GM21515 (cell line): Measurements from ENCODE around the gene C11orf86.
A peak's percentile ranks its signal among the peaks of the same experiment; 100 is the strongest.
"Not testable (repeated sequence)": the region's sequence is repeated elsewhere in the genome, so short reads cannot be mapped to it uniquely, and the experiment has no call there.

Experiments used
- ATAC-seq: cut with Tn5 transposase; IDR thresholded peaks from one replicate; pipeline ENCODE4 v1.9.1; 2021; ENCODE audit not compliant: unreplicated experiment

C11orf86 gene

GRCh38 chr11:66974724-66975404, at the start of gene C11orf86:
Gene C11orf86, plus strand, starts transcription at chr11:66975304. Its CDS starts 59 bp downstream, at chr11:66975363.
- ATAC-seq: no peak

- no peak for ATAC-seq
These were observed 45.4 kb upstream of the C11orf86 start for GRCh38 chr11:66929753-66930152.

GRCh38 chr11:66932543-66932942, 42.6 kb upstream of the C11orf86 start:
- ATAC-seq: no peak

- ATAC-seq: no peak
These were observed 41.6 kb upstream of the C11orf86 start for GRCh38 chr11:66933531-66933930.

- ATAC-seq: no peak
These were observed 39.9 kb upstream of the C11orf86 start for GRCh38 chr11:66934950-66935779.

- ATAC-seq: no peak
These were observed 38.8 kb upstream of the C11orf86 start for GRCh38 chr11:66936311-66936711.

- ATAC-seq: no peak
These were observed 37.8 kb upstream of the C11orf86 start for GRCh38 chr11:66937193-66937733.

- no peak for ATAC-seq
These were observed 36.4 kb upstream of the C11orf86 start for GRCh38 chr11:66938582-66939135.

GRCh38 chr11:66950112-66950535, 25.0 kb upstream of the C11orf86 start:
- ATAC-seq: no peak

GRCh38 chr11:66951135-66951534, 24.0 kb upstream of the C11orf86 start:
- ATAC-seq: no peak

- ATAC-seq: no peak
These were observed 23.2 kb upstream of the C11orf86 start for GRCh38 chr11:66951927-66952337.

- no peak for ATAC-seq
These were observed 21.8 kb upstream of the C11orf86 start for GRCh38 chr11:66953081-66953833.

GRCh38 chr11:66956689-66957290, 18.3 kb upstream of the C11orf86 start:
- no peak for ATAC-seq

- no peak for ATAC-seq
These were observed 17.2 kb upstream of the C11orf86 start for GRCh38 chr11:66957971-66958231.

GRCh38 chr11:66958232-66958955, 16.7 kb upstream of the C11orf86 start, which contains the start of gene PC:
Gene PC, minus strand, starts transcription at chr11:66958383. Its CDS starts 86,224 bp downstream, at chr11:66872159.
- peak; percentile 92 for ATAC-seq

GRCh38 chr11:66958956-66959274, 16.2 kb upstream of the C11orf86 start:
- ATAC-seq: no peak

- ATAC-seq: not testable (repeated sequence)
These were observed 13.4 kb upstream of the C11orf86 start for GRCh38 chr11:66961691-66962213.

- no peak for ATAC-seq
These were observed 12.9 kb upstream of the C11orf86 start for GRCh38 chr11:66962247-66962646.

GRCh38 chr11:66962801-66963200, 12.3 kb upstream of the C11orf86 start:
- ATAC-seq: no peak

GRCh38 chr11:66964495-66964894, 10.6 kb upstream of the C11orf86 start:
- no peak for ATAC-seq
